B cell (primary cell): ENCODE data around the gene MC1R. TPM values are rescaled to one million over a fixed set of nuclear protein-coding genes. Genes with fewer than 3 reads are reported as not detected.

ENCODE experiments used
- ATAC-seq: fragments of 200-7000 bp; cut with Tn5 transposase; one replicate; pipeline ENCODE4 v1.10.0; 2021; ENCODE audit warnings: low read depth, mild to moderate bottlenecking, moderate number of reproducible peaks, moderate library complexity
- CTCF ChIA-PET: fragments of 350-600 bp; sonication (Branson Sonifier 250); formaldehyde crosslinking; loops from one replicate; lab custom pipeline; 2021; ENCODE audit warnings: antibody characterized with exemption, inconsistent platforms; lab: Charles Lee
- POLR2A ChIA-PET: fragments of 350-600 bp; sonication (Branson Sonifier 250); formaldehyde crosslinking; loops from one replicate; lab custom pipeline; 2021; ENCODE audit warnings: antibody characterized with exemption; lab: Charles Lee
- DNase-seq: peaks from one replicate; pipeline ENCODE4 v3.0.0; 2013
- H2AFZ ChIP-seq: 2 replicates; pipeline ENCODE4 v1.6.1; 2012; ENCODE audit warnings: mild to moderate bottlenecking, low read depth, low read length; ENCODE audit not compliant: insufficient read depth, poor library complexity, severe bottlenecking
- H3K27ac ChIP-seq, 2 donors: 1 replicate in 1 of 2; 2 replicates in 1 of 2; pipeline ENCODE4 v1.5.1; 2012 to 2013; ENCODE audit warnings: low read length in 2 of 2, mild to moderate bottlenecking in 2 of 2, moderate library complexity in 1 of 2
- H3K27me3 ChIP-seq, 4 experiments: fragments of 200-600 bp in 1 of 4; sonication (generic) in 1 of 4; replicated peaks in 1 of 4; 1 replicate in 2 of 4; 2 replicates in 2 of 4; pipeline versions ENCODE4 v1.6.1 to v1.7.0; 2013 to 2016; ENCODE audit warnings: low read length in 3 of 4, mild to moderate bottlenecking in 2 of 4, mixed read lengths in 1 of 4, moderate library complexity in 1 of 4; ENCODE audit not compliant: insufficient read depth in 4 of 4, control insufficient read depth in 3 of 4; ENCODE audit errors: control extremely low read depth in 1 of 4
- H3K36me3 ChIP-seq, 2 experiments: replicated peaks in 1 of 2; 1 replicate in 1 of 2; 2 replicates in 1 of 2; pipeline versions ENCODE4 v1.6.1 to v1.7.1; 2013; ENCODE audit warnings: low read length in 1 of 2; ENCODE audit not compliant: insufficient read depth in 2 of 2, control insufficient read depth in 1 of 2; ENCODE audit errors: control extremely low read depth in 1 of 2, extremely low read depth in 1 of 2
- H3K4me1 ChIP-seq, 2 donors: fragments of 200-600 bp in 1 of 2; sonication (generic) in 1 of 2; 1 replicate in 1 of 2; 2 replicates in 1 of 2; pipeline versions ENCODE4 v1.5.1 to v1.6.1; 2013 to 2017; ENCODE audit warnings: low read length in 2 of 2; ENCODE audit not compliant: control insufficient read depth in 2 of 2, insufficient read depth in 2 of 2
- H3K4me2 ChIP-seq: replicated peaks from 2 replicates; pipeline ENCODE3; 2012; ENCODE audit warnings: mild to moderate bottlenecking, low read depth, low read length; ENCODE audit not compliant: poor library complexity, severe bottlenecking
- H3K4me3 ChIP-seq, 5 experiments: fragments of 200-600 bp in 1 of 5; sonication (generic) in 1 of 5; 1 replicate in 3 of 5; 2 replicates in 2 of 5; pipeline versions ENCODE4 v1.5.1 to v1.7.0; 2011 to 2016; ENCODE audit warnings: low read length in 4 of 5, mild to moderate bottlenecking in 4 of 5, low read depth in 2 of 5, control low read depth in 1 of 5, moderate library complexity in 1 of 5; ENCODE audit not compliant: insufficient read depth in 1 of 5; ENCODE audit errors: control extremely low read depth in 1 of 5, extremely low read depth in 1 of 5
- H3K79me2 ChIP-seq: fragments of 200-600 bp; sonication (generic); one replicate; pipeline ENCODE4 v1.6.0; 2016; ENCODE audit warnings: low read length; ENCODE audit not compliant: control insufficient read depth, insufficient read depth
- H3K9ac ChIP-seq: fragments of 200-600 bp; sonication (generic); 2 replicates; pipeline ENCODE4 v1.6.1; 2017; ENCODE audit warnings: mild to moderate bottlenecking, low read length, moderate library complexity
- H3K9me3 ChIP-seq, 3 donors: one replicate each; pipeline versions ENCODE4 v1.6.1 to v1.7.1; 2013; ENCODE audit warnings: low read length in 2 of 3; ENCODE audit not compliant: control insufficient read depth in 2 of 3, insufficient read depth in 1 of 3; ENCODE audit errors: control extremely low read depth in 1 of 3
- H4K20me1 ChIP-seq: 2 replicates; pipeline ENCODE4 v1.6.0; 2012; ENCODE audit warnings: mild to moderate bottlenecking, low read length; ENCODE audit not compliant: insufficient read depth, control insufficient read depth, poor library complexity, severe bottlenecking
- H3K27ac Mint-ChIP-seq: one replicate; pipeline ENCODE4 v1.8.0; 2021; ENCODE audit warnings: mixed read lengths
- H3K27me3 Mint-ChIP-seq: one replicate; pipeline ENCODE4 v1.8.0; 2021; ENCODE audit warnings: mixed read lengths
- H3K4me1 Mint-ChIP-seq: one replicate; pipeline ENCODE4 v1.8.0; 2021; ENCODE audit warnings: mixed read lengths
- H3K4me3 Mint-ChIP-seq: one replicate; pipeline ENCODE4 v1.8.0; 2021; ENCODE audit warnings: mixed read lengths
- H3K9me3 Mint-ChIP-seq: one replicate; pipeline ENCODE4 v1.8.0; 2022; ENCODE audit warnings: mixed read lengths; ENCODE audit not compliant: insufficient read depth
- EZH2 ChIP-seq: IDR thresholded peaks from 2 replicates; pipeline ENCODE4 v1.6.1; 2012; ENCODE audit warnings: borderline replicate concordance, low read depth, mild to moderate bottlenecking, moderate library complexity, low read length; ENCODE audit not compliant: insufficient read depth, poor library complexity, severe bottlenecking
- WGBS: methylation state at CpG from one replicate; pipeline ENCODE4 v1.1.5; 2013; ENCODE audit warnings: missing lambda C conversion rate; ENCODE audit not compliant: insufficient coverage; 5-methylcytosine and 5-hydroxymethylcytosine counted together
- intact Hi-C: fragments of 100-400 bp; cut with micrococcal nuclease; formaldehyde crosslinking; loops from one replicate; pipeline ENCODE4 v1.10.0; 2022
- polyA plus RNA-seq: library from polyadenylated mRNA; depleted of rRNA; stranded (reverse); fragments of >200 nt; gene quantifications from 2 replicates; pipeline ENCODE4 v1.2.3, GENCODE V29; 2012
- total RNA-seq, 2 donors: library from RNA; stranded (reverse); fragments of 120-200 nt in 1 of 2; gene quantifications; 1 replicate in 1 of 2; 2 replicates in 1 of 2; pipeline versions ENCODE4 v1.2.3 to v1.2.4, GENCODE V29; 2013 to 2022
- TF ChIP-seq, protein P1 (sequence below): fragments of 200-600 bp; IDR thresholded peaks from one replicate; pipeline ENCODE4 v1.8.0; 2022; ENCODE audit warnings: antibody characterized with exemption, mild to moderate bottlenecking

Gene MC1R
- total and polyA plus RNA-seq, 2 donors (not counting 1 experiment from before 2014, with no cell fraction given): 13.2 to 15.2 TPM

DNA sequence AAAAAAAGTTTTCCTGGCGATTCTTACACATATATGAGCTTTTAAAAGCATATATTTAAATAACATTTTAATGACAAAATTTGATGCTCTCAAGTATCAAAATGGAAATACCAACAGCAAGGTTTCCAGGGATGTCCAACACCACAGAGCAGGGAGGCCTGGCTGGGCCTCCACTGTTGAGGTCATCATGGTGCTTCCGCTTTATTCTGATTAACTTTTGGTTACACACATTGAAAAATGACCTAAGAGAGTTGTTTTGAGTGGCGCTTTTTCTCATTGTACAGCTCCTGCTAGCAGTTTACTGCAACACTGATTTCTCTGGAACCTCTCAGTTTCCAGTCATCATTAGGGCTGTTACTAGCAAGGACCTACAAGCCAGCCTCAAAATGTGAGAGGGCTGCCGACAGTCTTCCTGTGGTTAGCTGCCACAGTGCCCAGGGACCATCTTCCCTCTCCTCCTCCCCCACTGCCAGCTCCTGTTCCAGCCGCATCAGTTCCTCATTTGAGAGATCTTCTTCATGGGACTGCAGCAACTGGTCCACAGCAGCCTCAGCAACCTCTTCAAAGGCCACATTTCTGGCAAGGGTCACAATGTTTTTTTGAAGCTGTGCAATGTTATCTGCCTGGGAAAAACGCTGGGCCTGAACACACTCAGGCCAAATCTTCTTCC lies 51.2 kb downstream of the MC1R start:
- WGBS: 39% methylated on average over 4 of the region's 6 CpGs
- Histone ChIP-seq H3K4me1 (peaks cover 30 to 42% of the 10 kb centered on the region in 2 donors), H3K4me2 (no peak overlapping the region), H4K20me1 (peaks cover 6% of the 10 kb centered on the region), H2AFZ (no peak overlapping the region), H3K9me3 (peaks cover 0 to 4% (median 0%) of the 10 kb centered on the region in 3 donors), H3K27ac (no peak overlapping the region), H3K36me3 (peaks cover 0 to 12% of the 10 kb centered on the region in 2 experiments), H3K9ac (no peak overlapping the region), H3K4me3 (no peak overlapping the region), H3K79me2 (peaks cover 40% of the 10 kb centered on the region), H3K27me3 (no peaks in the 10 kb centered on the region)
- H3K4me3 Mint-ChIP-seq: peak overlapping the region; percentile 2
- no peaks in the 10 kb centered on the region for H3K27me3 Mint-ChIP-seq
- H3K9me3 Mint-ChIP-seq: no peaks in the 10 kb centered on the region
- intact Hi-C loops: loop anchor here (5.0 kb wide), 1 partner anchor 37 kb away; no protein-coding TSS in a partner anchor
- H3K27ac Mint-ChIP-seq: peak overlapping the region; percentile 41
- DNase-seq (no peak), ATAC-seq (no peak)
- H3K4me1 Mint-ChIP-seq: peaks cover 36% of the 10 kb centered on the region
- ChIA-PET POLR2A (interaction anchor here (0.5 to 0.7 kb wide), 3 partner anchors 18 to 157 kb away, joined by 3 to 4 read pairs (median 3); no protein-coding TSS in a partner anchor), CTCF (no interaction called here)
- TF ChIP-seq EZH2: no peak
- TF ChIP-seq, protein P1, sequence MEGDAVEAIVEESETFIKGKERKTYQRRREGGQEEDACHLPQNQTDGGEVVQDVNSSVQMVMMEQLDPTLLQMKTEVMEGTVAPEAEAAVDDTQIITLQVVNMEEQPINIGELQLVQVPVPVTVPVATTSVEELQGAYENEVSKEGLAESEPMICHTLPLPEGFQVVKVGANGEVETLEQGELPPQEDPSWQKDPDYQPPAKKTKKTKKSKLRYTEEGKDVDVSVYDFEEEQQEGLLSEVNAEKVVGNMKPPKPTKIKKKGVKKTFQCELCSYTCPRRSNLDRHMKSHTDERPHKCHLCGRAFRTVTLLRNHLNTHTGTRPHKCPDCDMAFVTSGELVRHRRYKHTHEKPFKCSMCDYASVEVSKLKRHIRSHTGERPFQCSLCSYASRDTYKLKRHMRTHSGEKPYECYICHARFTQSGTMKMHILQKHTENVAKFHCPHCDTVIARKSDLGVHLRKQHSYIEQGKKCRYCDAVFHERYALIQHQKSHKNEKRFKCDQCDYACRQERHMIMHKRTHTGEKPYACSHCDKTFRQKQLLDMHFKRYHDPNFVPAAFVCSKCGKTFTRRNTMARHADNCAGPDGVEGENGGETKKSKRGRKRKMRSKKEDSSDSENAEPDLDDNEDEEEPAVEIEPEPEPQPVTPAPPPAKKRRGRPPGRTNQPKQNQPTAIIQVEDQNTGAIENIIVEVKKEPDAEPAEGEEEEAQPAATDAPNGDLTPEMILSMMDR: no peak

Other genes starting within 250 kb of the MC1R start
- 114 and 119 TPM in 2 replicates for gene CDK10, start 232.2 kb upstream of the MC1R start, total RNA-seq
- gene CDK10, start 232.2 kb upstream of the MC1R start, polyA plus RNA-seq: 145 and 225 TPM in 2 replicates
- gene SPATA2L, start 217.2 kb upstream of the MC1R start, total RNA-seq: 15.9 and 16.4 TPM in 2 replicates
- gene SPATA2L, start 217.2 kb upstream of the MC1R start, polyA plus RNA-seq: 32.1 and 33.0 TPM in 2 replicates
- gene VPS9D1, start 198.0 kb upstream of the MC1R start, total RNA-seq: 14.6 and 15.1 TPM in 2 replicates
- 17.0 and 24.0 TPM in 2 replicates for gene VPS9D1, start 198.0 kb upstream of the MC1R start, polyA plus RNA-seq
- 82.7 and 87.3 TPM in 2 replicates for gene ZNF276, start 197.3 kb upstream of the MC1R start, total RNA-seq
- gene ZNF276, start 197.3 kb upstream of the MC1R start, polyA plus RNA-seq: 98.2 and 110 TPM in 2 replicates
- gene FANCA, start 102.2 kb upstream of the MC1R start, total RNA-seq: 43.4 and 52.6 TPM in 2 replicates
- gene FANCA, start 102.2 kb upstream of the MC1R start, polyA plus RNA-seq: 45.8 and 48.4 TPM in 2 replicates
- 2.0 and 2.7 TPM in 2 replicates for gene SPIRE2, start 90.4 kb upstream of the MC1R start, total RNA-seq
- gene SPIRE2, start 90.4 kb upstream of the MC1R start, polyA plus RNA-seq: 0.71 and 0.98 TPM in 2 replicates
- 444 and 493 TPM in 2 replicates for gene TCF25, start 45.3 kb upstream of the MC1R start, total RNA-seq
- gene TCF25, start 45.3 kb upstream of the MC1R start, polyA plus RNA-seq: 200 and 278 TPM in 2 replicates
- gene TUBB3, start 4.5 kb downstream of the MC1R start, total RNA-seq: 0.34 and 0.70 TPM in 2 replicates
- 4.4 and 11.1 TPM in 2 replicates for gene TUBB3, start 4.5 kb downstream of the MC1R start, polyA plus RNA-seq
- gene DEF8, start 29.9 kb downstream of the MC1R start, total RNA-seq: 83.9 and 91.7 TPM in 2 replicates
- gene DEF8, start 29.9 kb downstream of the MC1R start, polyA plus RNA-seq: 546 and 749 TPM in 2 replicates
- 2.1 and 3.1 TPM in 2 replicates for gene DBNDD1, start 100.6 kb downstream of the MC1R start, total RNA-seq
- 35.4 and 72.1 TPM in 2 replicates for gene DBNDD1, start 100.6 kb downstream of the MC1R start, polyA plus RNA-seq
- not detected in 2 replicates for gene PRDM7, start 158.5 kb downstream of the MC1R start, total RNA-seq
- not detected in 2 replicates for gene PRDM7, start 158.5 kb downstream of the MC1R start, polyA plus RNA-seq